Tongue (tissue), 2 donors: Measurements from ENCODE around the gene COL6A3. TPM values are rescaled to one million over a fixed set of nuclear protein-coding genes. Genes with fewer than 3 reads are reported as not detected.
"Not testable (repeated sequence)": the region's sequence is repeated elsewhere in the genome, so short reads cannot be mapped to it uniquely, and the experiment has no call there.

ENCODE experiments used
- DNase-seq: peaks from one replicate; pipeline ENCODE4 v3.0.0-alpha.2; 2015
- total RNA-seq: library from RNA; depleted of rRNA; stranded (reverse); fragments of >200 nt; gene quantifications from one replicate; pipeline ENCODE4 v1.2.3, GENCODE V29; 2014

COL6A3 gene
- total RNA-seq, 1 donor from 2014 or later, result 661 TPM

DNA sequence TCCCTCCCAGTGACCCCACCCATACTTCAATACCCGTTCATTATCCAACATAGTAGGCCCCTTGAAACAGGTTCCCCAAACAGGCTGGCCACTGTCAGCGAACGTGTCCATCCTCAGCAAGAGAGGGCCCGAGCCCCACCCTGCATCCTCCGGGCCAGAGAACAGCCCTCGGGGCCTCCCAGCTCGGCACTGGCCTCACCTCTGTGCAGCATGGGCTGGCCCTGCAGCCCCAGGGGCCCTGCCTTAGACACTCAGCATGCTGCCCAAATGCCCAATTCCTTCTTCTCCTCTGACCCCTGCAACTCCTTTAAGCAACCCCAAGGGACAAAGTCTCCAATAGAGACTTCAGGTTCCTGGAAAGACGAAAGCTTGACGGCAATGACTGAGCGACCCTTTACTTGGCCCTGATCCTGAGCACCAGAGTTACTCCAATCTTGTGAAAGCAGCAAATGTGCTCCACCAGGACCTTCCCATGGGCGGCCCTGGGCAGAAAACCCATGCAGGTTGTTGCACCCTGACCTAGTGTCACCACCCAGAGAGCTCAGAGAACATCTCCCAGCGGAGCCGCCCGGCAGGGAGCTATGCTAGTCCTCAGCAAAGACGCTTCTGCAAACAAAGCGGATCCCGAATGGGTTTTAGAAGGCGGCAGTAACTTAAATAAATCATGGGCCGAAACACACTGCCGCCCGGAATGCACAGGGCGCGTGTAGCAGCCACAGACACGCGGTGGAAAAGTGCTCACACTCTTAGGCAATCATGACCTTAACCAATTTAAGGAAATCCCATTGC lies 782 bp downstream of the COL6A3 start:
- DNase-seq, result no peak

DNA sequence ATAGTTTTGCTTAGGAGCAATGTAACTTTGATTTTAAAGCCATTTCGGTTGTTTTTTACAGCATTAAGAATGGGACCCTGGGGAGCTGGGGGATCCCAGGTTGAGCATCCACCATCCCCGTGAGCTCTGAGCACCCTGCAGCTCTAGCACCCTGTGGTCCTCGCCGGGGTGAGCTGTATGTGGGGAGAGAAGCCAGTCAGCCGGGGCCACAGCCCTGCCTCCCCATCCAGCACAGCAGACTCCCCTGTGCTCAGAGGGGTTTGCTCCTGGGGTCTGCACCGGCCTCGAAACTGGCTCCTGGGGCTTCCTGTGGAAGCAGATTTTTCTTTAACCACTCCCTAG lies 1.3 kb downstream of the COL6A3 start:
- DNase-seq, result no peak

DNA sequence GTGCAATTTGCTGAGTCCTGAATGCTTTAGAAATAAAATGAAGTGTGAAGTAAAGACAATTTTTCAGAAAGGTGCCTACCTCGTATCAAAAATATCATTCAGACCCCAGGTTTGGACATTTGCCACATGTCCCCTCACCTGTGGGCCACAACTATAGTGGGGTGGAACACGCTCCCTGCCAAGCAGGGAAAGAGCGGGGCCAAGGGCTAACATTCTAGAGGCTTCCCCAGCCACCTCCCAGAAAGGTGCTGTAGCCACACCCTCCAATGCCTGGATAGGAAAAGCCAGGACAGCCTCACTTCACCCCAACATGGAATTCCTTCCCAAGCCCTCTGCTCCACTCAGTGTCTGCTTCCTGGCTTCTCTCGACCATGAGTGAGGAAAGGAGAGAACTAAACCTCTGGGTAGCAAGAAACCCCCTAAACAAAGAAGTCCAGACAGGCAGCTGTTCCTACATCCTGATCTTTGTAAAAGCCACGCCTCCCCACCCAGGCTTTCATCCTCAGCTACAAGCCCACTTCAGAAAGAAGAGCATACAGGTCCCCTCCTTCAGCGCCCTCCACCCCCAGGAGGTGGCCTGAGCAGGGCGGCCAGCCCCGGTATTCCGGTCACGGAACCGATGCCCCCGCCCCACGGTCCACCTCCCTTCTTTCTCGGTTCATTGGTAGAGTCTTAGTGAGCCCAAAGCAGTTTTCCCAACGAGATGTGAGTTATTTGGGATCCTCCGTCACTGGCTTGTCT lies 2.1 kb downstream of the COL6A3 start:
- DNase-seq, result no peak

DNA sequence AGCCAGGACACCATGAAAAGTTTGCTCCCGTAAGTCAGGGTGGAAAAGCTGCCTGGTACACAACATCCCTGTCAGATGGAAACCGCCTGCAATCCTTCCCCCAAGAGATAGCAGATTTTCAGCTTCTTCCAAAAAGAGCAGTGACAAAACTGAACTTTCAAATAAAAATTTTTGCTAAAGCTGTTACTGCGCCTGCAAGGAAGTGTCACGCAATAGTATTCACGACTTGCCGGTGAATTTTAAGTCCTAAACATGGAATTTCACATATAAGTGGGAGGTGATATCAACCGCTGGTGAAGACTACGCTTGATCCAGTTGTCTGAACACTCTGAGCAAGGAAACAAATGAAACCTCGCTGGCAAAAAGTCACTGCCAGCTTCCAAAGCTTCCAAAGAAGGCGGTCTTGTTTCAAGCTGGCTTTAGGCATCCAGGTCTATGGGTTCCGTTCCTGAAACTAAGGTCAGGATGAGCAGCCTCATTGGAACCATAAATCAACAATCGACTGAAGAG lies 2.8 kb downstream of the COL6A3 start:
- no peak for DNase-seq

DNA sequence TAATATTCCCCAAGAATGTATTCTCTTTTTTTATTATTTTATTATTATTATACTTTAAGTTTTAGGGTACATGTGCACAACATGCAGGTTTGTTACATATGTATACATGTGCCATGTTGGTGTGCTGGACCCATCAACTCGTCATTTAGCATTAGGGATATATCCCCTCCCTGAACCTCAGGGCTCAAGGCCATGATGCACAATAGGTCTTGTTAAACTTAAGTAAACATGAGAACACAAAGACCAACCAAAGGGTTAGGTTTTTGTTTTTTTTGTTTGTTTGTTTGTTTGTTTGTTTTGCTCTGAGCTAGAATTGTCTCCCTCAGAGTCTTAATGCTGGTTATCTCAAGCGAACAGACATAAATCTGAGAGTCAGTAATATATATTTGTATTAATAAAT lies 4.7 kb downstream of the COL6A3 start:
- DNase-seq, result not testable (repeated sequence)

DNA sequence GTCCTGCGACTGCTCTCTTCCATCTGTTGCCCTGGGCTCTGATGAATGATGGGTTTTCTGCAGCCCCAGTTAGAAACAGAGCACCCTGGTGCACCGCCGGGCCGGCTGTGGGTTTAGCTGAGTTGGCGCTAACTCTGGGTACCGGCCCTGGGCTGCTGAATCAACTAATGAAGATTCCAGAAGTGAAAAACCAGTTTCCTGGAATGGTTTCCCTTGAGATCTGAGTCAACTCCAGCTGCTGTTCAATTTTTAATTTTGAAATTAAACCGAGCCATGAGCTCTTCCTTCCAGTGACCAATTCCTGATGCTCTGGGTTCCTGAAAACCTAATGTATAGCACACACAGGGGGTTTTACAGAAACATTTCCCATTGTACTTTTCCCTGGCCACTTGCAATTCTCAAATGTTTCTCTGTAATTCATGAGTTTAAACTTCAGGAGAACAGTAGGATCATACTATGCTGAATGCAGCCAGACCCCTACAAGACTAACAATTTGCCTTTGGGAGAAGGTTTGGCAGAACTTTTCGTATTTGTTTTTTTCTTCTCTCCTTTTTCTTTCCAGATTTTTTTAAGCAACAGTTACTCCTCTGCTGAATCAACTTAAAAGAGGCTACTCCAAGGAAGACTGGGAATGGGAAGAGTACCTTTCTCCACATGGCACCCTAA lies 5.5 kb downstream of the COL6A3 start:
- DNase-seq, result peak; percentile 67

DNA sequence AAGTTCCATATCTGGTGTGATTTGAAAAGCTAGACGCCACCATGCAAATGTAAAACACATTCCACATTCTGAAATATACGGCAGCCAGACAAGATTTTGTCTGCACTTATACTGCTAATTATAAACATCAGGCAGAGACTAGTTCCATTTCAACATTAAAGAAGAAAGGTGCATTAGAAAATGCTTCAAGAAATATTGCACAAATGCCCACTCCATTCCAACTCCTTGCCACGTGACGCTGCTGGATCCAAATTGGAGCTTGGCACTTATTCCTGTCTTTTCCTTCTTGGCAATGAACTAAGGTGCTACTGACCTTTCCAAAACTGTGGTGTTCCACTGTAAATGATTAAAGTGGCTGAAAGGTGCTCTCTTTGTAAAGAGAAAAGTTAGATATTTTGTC lies 6.3 kb downstream of the COL6A3 start:
- no peak for DNase-seq

DNA sequence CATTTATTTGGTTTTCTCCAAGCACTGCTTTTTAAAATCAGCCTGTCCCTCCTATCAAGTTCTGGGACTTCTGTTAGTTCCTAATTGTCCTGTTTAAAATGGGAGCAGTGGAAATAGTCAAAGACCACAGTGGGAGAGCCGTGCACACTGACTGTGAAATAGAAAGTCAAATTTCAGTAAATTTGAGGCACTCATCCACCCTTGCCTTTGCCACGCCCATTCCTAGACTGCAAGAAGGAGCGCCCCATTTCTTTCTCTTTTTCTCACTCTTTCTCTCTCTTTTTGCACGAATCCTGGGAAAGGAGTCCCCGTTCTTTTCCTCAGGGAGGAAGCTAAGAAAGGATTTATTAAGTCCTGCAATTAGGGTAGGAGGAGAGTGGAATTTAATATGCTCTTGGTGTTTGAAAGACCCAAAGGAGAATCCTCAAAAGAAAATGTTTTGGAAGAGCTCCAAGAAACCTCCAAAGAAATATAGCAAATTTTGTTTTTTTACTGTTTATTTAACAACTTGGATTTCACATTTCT lies 7.5 kb downstream of the COL6A3 start:
- no peak for DNase-seq

DNA sequence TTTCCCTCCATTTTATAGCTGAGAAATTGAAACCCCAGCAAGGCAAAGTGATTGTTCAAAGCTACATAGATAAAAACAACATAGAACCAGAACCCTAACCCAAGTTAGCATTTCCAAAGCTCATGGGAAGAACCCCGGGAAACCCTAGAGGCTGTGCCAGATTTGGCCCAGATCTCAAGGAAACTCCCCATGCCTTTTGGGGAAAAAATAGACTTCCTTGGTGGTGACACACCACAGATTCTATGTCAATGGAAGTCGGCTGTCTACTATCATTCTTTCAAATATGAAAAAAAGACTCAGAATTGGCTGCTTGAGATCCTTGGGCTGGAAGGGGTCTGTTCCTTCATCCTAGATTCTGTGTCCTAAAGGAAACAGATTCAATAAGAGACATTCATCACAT lies 8.4 kb downstream of the COL6A3 start:
- no peak for DNase-seq

DNA sequence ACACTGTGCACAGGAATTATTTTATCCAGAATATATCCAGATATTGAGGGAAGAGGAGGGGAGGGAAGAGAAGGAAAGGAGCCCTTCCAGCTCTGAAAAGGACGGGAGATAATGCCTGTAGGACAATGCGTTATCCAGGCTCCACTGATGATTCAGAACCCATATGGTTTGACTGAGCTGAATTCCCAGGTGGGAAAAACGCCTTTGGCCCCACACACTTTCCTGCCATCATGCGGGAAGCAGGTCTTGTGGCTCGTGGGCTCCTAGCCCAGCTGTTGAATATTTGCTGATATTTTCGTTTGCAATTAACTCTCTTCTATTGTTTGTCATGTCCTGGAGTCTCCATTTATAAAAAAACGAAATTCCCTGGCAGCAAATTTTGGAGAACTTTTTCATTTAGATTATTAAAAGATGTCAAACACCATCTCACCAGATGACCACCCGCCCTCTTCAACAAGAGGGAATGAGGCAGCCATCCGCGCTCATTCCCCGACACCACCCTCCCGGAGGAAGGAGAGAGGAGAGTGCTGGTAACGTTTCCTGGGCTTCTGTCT lies 8.9 kb downstream of the COL6A3 start:
- no peak for DNase-seq

DNA sequence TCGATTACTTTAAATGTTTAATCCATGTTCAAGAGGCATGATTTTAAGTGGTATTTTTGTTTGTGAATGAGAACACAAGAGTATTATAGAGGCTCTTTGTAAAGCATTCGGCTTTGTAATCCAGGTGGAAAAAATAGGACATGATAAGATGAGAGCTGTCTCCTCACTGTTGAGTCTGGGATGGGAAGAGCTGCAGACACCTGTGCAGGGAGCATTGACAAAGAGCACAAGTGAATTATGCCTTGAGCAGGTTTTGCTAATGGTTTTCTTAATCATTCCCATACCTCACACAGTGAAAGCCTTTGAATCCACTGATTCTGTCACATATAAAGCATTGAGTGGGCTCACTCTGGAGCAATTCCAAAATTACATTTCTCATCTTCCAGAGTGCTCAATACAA lies 9.6 kb downstream of the COL6A3 start:
- DNase-seq, result no peak

DNA sequence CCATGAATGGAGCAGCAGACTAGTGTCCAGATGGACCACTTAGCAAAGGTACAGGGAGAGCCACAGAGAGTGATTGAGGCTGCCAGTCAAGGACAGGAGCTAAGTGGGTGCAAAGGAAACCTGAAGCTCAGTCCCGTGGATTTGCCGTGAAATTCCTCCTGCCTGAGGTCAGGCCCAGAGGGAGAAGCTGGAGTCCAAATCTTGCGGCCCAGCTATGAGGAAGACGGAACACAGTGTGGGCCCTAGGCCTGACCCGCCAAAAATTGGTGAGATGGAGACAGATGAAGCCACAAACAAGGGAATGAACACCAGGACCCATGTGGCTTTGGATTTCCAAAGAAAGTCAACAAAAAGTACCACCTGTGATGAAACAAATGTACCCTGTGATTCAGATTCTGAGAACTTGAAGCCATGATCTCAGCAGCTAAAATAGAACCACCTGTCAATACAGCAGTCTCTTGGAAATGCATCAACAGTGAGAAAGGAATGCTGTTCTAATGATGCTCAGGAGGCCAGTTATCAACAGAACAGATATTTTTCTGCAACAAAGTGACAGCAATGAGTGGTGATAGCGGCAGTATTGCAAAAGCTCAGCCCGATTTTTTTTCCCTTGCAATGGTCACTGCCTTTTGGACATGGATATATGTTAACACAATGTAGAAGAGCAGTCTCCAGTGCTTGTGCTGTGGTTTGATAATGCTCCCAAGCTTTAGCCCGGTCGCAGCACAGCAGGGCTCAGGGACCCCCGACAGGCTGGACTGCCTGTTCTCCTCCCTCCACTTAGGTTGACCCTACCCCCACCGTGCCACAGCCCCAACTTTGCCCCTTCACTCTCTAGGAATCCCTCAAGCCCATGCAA lies 10.7 kb downstream of the COL6A3 start:
- no peak for DNase-seq

DNA sequence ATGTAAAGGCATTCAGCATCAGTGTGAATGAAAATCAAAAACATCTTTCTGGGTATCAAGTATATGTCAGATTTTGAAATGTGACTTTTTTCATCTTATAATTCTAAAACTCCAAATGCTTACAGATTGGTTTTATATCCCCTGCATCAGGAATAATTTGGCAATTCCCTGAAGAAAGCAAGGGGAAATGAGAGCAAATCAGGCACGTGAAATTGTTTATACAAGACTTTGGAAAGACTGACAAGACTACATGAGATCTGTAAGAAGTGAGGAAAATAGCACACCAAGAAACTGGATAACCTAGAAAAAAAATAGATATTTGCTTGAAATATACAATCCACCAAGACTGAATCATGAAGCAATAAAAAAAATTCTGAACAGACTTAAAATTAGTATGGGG lies 13.8 kb downstream of the COL6A3 start:
- peak; percentile 22 for DNase-seq

DNA sequence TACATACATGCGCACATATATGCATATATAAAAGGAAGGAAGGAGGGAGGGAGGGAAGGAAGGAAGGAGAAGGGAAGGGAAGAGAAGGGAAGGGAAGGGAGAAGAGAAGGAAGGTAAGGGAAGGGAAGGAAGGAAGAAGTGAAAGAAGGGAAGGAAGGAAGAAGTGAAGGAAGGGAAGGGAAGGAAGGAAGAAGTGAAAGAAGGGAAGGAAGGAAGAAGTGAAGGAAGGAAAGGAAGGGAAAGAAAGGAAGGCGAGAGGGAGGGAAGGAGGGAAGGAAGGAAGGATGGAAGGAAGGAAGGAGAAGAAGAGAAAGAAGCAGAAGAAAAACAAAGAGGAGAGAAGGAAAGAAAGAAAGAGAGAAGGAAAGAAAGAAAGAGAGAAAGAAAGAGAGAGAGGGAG lies 16.9 kb downstream of the COL6A3 start:
- DNase-seq, result no peak

DNA sequence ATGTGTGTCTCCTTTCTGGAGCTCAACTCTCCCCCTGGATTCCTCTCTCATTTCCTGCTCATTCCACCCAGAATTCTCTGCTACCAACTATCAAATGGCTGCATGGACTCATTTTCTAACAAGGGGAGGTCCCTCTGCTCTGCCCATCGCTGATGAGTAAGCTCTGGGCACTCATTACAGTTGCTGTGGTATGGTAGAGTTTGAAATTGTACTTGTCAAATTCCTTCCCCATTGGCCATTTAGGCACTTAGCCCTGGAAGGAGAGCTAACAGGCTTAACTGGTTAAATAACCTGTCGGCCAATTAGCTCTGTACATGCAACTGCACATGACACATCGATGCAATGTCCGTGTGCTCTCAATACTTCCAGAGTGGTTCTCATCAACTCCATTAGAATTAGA lies 20.4 kb downstream of the COL6A3 start:
- DNase-seq, result no peak

DNA sequence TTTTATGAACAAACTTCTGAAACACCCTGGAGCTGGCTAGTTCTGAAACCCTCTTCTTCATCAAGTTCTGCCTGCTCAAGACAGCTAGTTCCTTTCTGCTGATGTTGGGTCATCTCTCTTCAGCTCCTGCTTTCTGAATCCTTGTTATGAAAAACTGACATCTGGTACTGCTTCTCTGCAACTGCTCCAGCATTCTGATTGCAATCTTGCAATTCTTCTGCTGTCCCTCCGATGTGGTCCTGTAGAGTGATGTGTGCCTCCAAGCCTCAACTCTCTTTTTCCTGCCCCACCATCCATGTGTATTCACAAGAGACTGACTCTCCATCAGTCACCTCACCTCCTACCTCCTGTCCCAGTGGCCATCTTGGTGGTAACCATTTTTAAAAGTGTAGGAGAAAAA lies 21.8 kb downstream of the COL6A3 start:
- no peak for DNase-seq

DNA sequence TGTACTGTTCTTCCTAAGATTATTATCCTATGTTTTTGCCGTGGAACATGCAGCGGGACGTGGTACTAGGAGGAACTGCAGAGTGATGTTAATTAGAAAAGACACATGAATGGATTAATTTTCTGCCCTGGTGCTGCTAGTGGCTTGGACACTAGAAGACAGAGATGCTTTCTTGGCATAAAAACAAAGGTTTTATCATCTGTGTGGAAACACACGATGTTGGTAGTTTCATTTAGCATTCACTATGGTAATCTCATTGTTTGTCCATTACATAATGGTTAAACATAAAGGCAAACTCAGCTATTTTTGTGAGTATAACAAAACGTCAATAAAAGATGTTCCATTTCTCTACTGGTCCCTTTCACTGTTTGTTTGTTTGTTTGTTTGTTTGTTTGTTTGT lies 22.8 kb downstream of the COL6A3 start:
- no peak for DNase-seq

DNA sequence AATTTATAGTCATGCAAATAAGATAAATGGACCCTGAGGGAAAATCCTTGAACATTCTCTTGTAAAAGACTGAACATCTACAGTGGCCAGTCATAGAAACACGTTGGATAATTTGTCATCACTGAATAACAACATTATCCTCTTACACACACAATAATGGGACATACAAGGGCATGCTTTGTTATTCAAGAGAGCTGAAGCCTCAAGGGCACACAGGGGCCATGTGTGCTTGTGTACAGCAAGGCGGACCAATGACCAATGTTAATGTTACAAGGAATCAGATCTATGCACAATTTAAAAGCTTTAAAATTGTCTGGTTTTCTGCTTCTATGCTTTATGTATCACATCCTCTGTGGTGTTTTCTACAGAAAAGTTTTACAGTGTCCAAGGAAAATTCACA lies 23.7 kb downstream of the COL6A3 start:
- DNase-seq, result no peak

DNA sequence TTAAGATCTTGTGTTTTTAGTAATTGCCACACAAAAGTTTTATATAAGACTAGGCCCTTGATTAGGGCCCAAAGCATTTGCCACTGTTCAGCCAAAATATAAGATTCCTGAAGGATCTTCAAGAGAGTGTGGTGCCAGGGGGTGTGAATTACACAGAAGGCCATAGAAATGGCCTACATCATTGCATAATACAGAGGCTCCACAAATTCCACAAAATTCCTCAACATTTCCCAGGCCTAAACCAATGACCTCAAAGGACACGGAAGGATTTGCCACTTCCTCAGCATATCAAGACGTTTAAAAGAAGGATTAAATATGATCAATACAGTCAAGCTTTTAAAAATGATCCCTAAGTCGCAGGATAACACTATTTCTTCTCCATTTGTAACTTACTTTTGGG lies 24.1 kb downstream of the COL6A3 start:
- no peak for DNase-seq

DNA sequence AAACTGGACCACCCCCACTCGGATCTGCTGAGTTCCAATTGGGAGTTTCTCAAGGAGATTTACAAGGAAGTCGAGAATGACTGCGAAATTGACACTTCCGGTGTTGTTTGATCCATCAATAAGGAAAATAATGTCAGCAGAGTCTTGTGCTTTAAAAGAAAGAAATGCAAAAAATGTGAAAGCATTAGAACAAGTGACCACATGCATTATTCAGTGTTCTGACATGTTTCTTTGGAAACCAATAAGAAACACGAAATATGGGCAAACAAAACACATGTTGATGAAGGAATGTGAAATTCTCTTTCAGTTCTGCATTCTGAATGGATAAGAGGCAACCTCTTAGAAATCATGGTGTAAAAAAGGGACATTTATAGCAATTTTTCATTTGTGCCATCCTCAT lies 25.9 kb downstream of the COL6A3 start:
- DNase-seq, result no peak

DNA sequence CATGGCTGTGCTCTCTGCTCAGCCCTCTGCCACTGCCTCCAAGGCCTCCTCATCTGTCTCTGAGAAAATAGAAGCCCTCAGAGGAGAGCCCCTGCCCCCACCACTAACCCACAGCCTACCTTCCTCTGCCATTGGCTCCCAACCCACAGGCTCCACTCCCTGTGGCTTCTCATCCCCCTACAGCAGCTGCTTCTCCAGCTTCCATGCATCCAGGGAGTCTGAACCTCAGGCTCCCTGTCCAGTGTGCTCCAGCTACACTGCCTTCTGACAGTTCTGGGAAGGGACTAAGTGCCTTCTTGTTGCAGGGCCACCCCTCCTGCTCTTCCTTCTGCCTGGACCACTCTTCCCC lies 29.3 kb downstream of the COL6A3 start:
- DNase-seq, result no peak
